ENCODE results near the gene ZNF219.
"Not testable (repeated sequence)": the region's sequence is repeated elsewhere in the genome, so short reads cannot be mapped to it uniquely, and the experiment has no call there.

ZNF219 gene

DNA sequence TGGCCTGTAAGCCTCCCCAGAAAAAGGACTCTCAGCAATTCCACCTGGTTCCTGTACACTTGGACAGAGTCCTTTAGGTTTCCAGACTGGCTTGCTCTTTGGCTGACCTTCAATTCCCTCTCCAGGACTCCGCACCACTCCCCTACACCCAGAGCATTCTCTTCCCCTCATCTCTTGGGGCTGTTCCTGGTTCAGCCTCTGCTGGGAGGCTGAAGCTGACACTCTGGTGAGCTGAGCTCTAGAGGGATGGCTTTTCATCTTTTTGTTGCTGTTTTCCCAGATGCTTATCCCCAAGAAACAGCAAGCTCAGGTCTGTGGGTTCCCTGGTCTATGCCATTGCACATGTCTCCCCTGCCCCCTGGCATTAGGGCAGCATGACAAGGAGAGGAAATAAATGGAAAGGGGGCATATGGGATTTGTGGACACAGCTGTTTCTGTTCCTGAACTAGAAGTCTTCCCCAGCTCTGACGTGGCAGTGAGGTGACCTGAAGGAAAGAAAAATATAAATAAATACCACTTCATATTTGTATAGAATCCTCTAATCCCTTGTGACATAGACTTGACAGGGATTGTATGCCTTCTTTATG, 55.0 kb downstream of the ZNF219 start:
- H3K27me3 ChIP-seq (ENCODE audit: insufficient read depth, low read length, poor library complexity): peaks cover 21% of the 10 kb centered on the region
- TF ChIP-seq EZH2 (IDR thresholded peaks at IDR 0.05; ENCODE audit: borderline replicate concordance, low read depth, low read length, severe bottlenecking): no peak
- TF ChIP-seq, protein P1, sequence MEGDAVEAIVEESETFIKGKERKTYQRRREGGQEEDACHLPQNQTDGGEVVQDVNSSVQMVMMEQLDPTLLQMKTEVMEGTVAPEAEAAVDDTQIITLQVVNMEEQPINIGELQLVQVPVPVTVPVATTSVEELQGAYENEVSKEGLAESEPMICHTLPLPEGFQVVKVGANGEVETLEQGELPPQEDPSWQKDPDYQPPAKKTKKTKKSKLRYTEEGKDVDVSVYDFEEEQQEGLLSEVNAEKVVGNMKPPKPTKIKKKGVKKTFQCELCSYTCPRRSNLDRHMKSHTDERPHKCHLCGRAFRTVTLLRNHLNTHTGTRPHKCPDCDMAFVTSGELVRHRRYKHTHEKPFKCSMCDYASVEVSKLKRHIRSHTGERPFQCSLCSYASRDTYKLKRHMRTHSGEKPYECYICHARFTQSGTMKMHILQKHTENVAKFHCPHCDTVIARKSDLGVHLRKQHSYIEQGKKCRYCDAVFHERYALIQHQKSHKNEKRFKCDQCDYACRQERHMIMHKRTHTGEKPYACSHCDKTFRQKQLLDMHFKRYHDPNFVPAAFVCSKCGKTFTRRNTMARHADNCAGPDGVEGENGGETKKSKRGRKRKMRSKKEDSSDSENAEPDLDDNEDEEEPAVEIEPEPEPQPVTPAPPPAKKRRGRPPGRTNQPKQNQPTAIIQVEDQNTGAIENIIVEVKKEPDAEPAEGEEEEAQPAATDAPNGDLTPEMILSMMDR (IDR thresholded peaks at IDR 0.05; ENCODE audit: borderline replicate concordance, extremely low read depth, low read length, poor library complexity, severe bottlenecking): no peak
- no peaks in the 10 kb centered on the region for H3K9me3 ChIP-seq (ENCODE audit: insufficient read depth, low read length, severe bottlenecking)
- H3K36me3 ChIP-seq (ENCODE audit: insufficient read depth, low read length): no peaks in the 10 kb centered on the region
- no peaks in the 10 kb centered on the region for H4K20me1 ChIP-seq (ENCODE audit: insufficient read depth, low read length)
- no peak overlapping the region for H3K4me2 ChIP-seq (ENCODE audit: insufficient read depth, low read length)
- no peaks in the 10 kb centered on the region for H3K79me2 ChIP-seq (ENCODE audit: insufficient read depth, low read length)
- H3K4me1 ChIP-seq (ENCODE audit: insufficient read depth, low read length): 0 out of 2 replicates have a peak, but pooled peaks cover 6% of the 10 kb centered on the region
- ATAC-seq (ENCODE audit: insufficient read depth, low read depth) (no peak), DNase-seq (no peak)
- H3K27ac ChIP-seq (ENCODE audit: low read length): no peak overlapping the region
- no peak overlapping the region for H3K9ac ChIP-seq (ENCODE audit: low read depth, low read length)
- no peak overlapping the region for H2AFZ ChIP-seq (ENCODE audit: low read depth, low read length)
- no peak overlapping the region for H3K4me3 ChIP-seq (ENCODE audit: low read depth in 1 of 2, low read length in 2 of 2)

DNA sequence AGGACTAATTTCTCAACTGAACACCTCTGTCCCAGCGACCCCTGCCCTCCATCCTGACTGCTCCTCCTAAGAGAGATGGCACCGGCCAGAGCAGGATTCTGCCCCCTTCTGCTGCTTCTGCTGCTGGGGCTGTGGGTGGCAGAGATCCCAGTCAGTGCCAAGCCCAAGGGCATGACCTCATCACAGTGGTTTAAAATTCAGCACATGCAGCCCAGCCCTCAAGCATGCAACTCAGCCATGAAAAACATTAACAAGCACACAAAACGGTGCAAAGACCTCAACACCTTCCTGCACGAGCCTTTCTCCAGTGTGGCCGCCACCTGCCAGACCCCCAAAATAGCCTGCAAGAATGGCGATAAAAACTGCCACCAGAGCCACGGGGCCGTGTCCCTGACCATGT, 55.5 kb downstream of the ZNF219 start:
- TF ChIP-seq, protein P1 (IDR thresholded peaks at IDR 0.05; ENCODE audit: borderline replicate concordance, extremely low read depth, low read length, poor library complexity, severe bottlenecking): no peak
- no peak for TF ChIP-seq EZH2 (IDR thresholded peaks at IDR 0.05; ENCODE audit: borderline replicate concordance, low read depth, low read length, severe bottlenecking)
- H3K79me2 ChIP-seq (ENCODE audit: insufficient read depth, low read length): no peaks in the 10 kb centered on the region
- H3K36me3 ChIP-seq (ENCODE audit: insufficient read depth, low read length): no peaks in the 10 kb centered on the region
- H3K27ac ChIP-seq (ENCODE audit: low read length): no peak overlapping the region
- H3K4me3 ChIP-seq (ENCODE audit: low read depth in 1 of 2, low read length in 2 of 2): no peak overlapping the region
- no peak overlapping the region for H2AFZ ChIP-seq (ENCODE audit: low read depth, low read length)
- no peak overlapping the region for H3K4me2 ChIP-seq (ENCODE audit: insufficient read depth, low read length)
- H3K4me1 ChIP-seq (ENCODE audit: insufficient read depth, low read length): 0 out of 2 replicates have a peak, but pooled peaks cover 6% of the 10 kb centered on the region
- no peak for DNase-seq
- no peaks in the 10 kb centered on the region for H4K20me1 ChIP-seq (ENCODE audit: insufficient read depth, low read length)
- H3K9ac ChIP-seq (ENCODE audit: low read depth, low read length): no peak overlapping the region
- no peaks in the 10 kb centered on the region for H3K9me3 ChIP-seq (ENCODE audit: insufficient read depth, low read length, severe bottlenecking)
- peaks cover 19% of the 10 kb centered on the region for H3K27me3 ChIP-seq (ENCODE audit: insufficient read depth, low read length, poor library complexity)
- no peak for ATAC-seq (ENCODE audit: insufficient read depth, low read depth)

- Histone ChIP-seq H2AFZ (ENCODE audit: low read depth, low read length) (no peak within 1 kb of the TSS), H3K36me3 (ENCODE audit: insufficient read depth, low read length) (no peaks in the 10 kb centered on the region), H3K27me3 (ENCODE audit: insufficient read depth, low read length, poor library complexity) (peaks cover 13% of the 10 kb centered on the region), H3K79me2 (ENCODE audit: insufficient read depth, low read length) (no peaks in the 10 kb centered on the region), H4K20me1 (ENCODE audit: insufficient read depth, low read length) (no peaks in the 10 kb centered on the region), H3K4me1 (ENCODE audit: insufficient read depth, low read length) (0 out of 2 replicates have a peak, but pooled peaks cover 6% of the 10 kb centered on the region), H3K4me2 (ENCODE audit: insufficient read depth, low read length) (no peak within 1 kb of the TSS), H3K9ac (ENCODE audit: low read depth, low read length) (no peak within 1 kb of the TSS), H3K9me3 (ENCODE audit: insufficient read depth, low read length, severe bottlenecking) (no peaks in the 10 kb centered on the region), H3K27ac (ENCODE audit: low read length) (no peak within 1 kb of the TSS), H3K4me3 (ENCODE audit: low read depth in 1 of 2, low read length in 2 of 2) (no peak within 1 kb of the TSS)
- TF ChIP-seq EZH2 (IDR thresholded peaks at IDR 0.05; ENCODE audit: borderline replicate concordance, low read depth, low read length, severe bottlenecking): no peak
- TF ChIP-seq, protein P1 (IDR thresholded peaks at IDR 0.05; ENCODE audit: borderline replicate concordance, extremely low read depth, low read length, poor library complexity, severe bottlenecking): no peak
- no peak for DNase-seq
- ATAC-seq (ENCODE audit: insufficient read depth, low read depth): no peak
These were observed 56.6 kb downstream of the ZNF219 start, which contains the start of gene RNASE7 for GRCh38 chr14:21041676-21042433. Gene RNASE7, plus strand, starts transcription at chr14:21042362. Its CDS starts 631 bp downstream, at chr14:21042993.

DNA sequence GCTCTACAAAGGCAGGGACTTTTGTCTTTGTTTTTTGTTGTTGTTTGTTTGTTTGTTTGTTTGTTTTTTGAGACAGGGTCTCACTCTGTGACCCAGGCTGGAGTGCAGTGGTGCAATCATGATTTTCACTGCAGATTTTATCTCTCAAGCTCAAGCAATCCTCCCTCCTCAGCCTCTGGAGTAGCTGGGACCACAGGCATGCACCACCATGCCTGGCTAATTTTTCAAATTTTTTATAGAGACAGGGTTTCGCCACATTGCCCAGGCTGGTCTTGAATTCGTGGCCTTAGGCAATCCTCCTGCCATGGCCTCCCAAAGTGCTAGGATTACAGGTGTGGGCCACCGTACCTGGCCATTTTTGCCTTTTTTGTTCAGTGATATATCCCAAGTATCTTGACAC, 57.5 kb downstream of the ZNF219 start:
- ATAC-seq (ENCODE audit: insufficient read depth, low read depth); H3K79me2 ChIP-seq (ENCODE audit: insufficient read depth, low read length); H3K9ac ChIP-seq (ENCODE audit: low read depth, low read length): not testable (repeated sequence)

More for the DNA sequence above, 57.5 kb downstream of the ZNF219 start:
- not testable (repeated sequence) for H3K4me1 ChIP-seq (ENCODE audit: insufficient read depth, low read length); H3K4me3 ChIP-seq (ENCODE audit: low read depth in 1 of 2, low read length in 2 of 2); H3K27me3 ChIP-seq (ENCODE audit: insufficient read depth, low read length, poor library complexity); H3K9me3 ChIP-seq (ENCODE audit: insufficient read depth, low read length, severe bottlenecking); H3K36me3 ChIP-seq (ENCODE audit: insufficient read depth, low read length); H3K27ac ChIP-seq (ENCODE audit: low read length); H3K4me2 ChIP-seq (ENCODE audit: insufficient read depth, low read length); DNase-seq; H2AFZ ChIP-seq (ENCODE audit: low read depth, low read length); H4K20me1 ChIP-seq (ENCODE audit: insufficient read depth, low read length)
